ENCODE data around the gene GPATCH2L.

GPATCH2L gene

GRCh38 chr14:76151398-76152332 lies at the start of gene GPATCH2L:
Gene GPATCH2L, plus strand, starts transcription at chr14:76151922. Its CDS starts 2,442 bp downstream, at chr14:76154364.
- DNase-seq (ENCODE audit: insufficient read length, low spot score) (peak; percentile 84), FAIRE-seq (no peak)
- no peak for TF ChIP-seq CTCF (IDR thresholded peaks at IDR 0.05; ENCODE audit: insufficient read depth, missing control alignments)

- no peak for FAIRE-seq
- DNase-seq (ENCODE audit: insufficient read length, low spot score): no peak
- TF ChIP-seq CTCF (IDR thresholded peaks at IDR 0.05; ENCODE audit: insufficient read depth, missing control alignments): no peak
Measured at GRCh38 chr14:76104802-76105355, 46.8 kb upstream of the GPATCH2L start.

- no peak for TF ChIP-seq CTCF (IDR thresholded peaks at IDR 0.05; ENCODE audit: insufficient read depth, missing control alignments)
- FAIRE-seq (no peak), DNase-seq (ENCODE audit: insufficient read length, low spot score) (no peak)
Measured at GRCh38 chr14:76106188-76106587, 45.5 kb upstream of the GPATCH2L start.

GRCh38 chr14:76109087-76109880 lies 42.4 kb upstream of the GPATCH2L start:
- FAIRE-seq: no peak
- no peak for TF ChIP-seq CTCF (IDR thresholded peaks at IDR 0.05; ENCODE audit: insufficient read depth, missing control alignments)
- DNase-seq (ENCODE audit: insufficient read length, low spot score): no peak

- DNase-seq (ENCODE audit: insufficient read length, low spot score) (no peak), FAIRE-seq (no peak)
- TF ChIP-seq CTCF (IDR thresholded peaks at IDR 0.05; ENCODE audit: insufficient read depth, missing control alignments): no peak
Measured at GRCh38 chr14:76112889-76113624, 38.7 kb upstream of the GPATCH2L start.

- DNase-seq (ENCODE audit: insufficient read length, low spot score) (no peak), FAIRE-seq (no peak)
- TF ChIP-seq CTCF (IDR thresholded peaks at IDR 0.05; ENCODE audit: insufficient read depth, missing control alignments): no peak
Measured at GRCh38 chr14:76113691-76114090, 38.0 kb upstream of the GPATCH2L start.
